ENCODE measurements around the gene DOCK4.

DNA sequence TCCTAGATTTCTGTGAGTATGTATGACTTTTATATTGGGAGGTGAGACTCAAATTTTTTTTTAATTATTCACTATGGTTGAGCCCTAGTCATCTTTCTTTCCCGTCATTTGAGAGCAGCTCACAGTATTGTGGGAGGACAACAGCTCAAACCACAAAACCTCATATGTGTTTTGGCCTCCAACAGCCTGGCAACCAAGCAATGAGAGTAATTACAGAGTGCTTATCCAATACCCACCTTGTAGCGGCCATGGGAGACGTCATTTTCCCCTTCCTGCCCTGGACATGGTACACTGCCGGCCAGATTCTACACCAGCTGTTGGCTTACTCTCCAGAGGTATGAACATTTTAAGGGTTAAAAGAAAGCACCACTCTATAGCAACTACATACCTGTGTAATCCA lies 49.1 kb downstream of the DOCK4 start:
- TF ChIP-seq POLR2A (IDR thresholded peaks at IDR 0.05) (no peak), POLR2AphosphoS5 (IDR thresholded peaks at IDR 0.05) (no peak)
